ENCODE measurements around the gene SMU1.

Gene SMU1

GRCh38 chr9:33041432-33042188, 34.9 kb downstream of the SMU1 start:
- Histone ChIP-seq H3K36me3 (ENCODE audit: control insufficient read depth, low read depth, low read length) (peaks cover 39% of the 10 kb centered on the region), H3K4me3 (ENCODE audit: low read length) (no peak overlapping the region), H3K27me3 (ENCODE audit: control insufficient read depth, insufficient read depth, low read length) (no peaks in the 10 kb centered on the region), H3K9me3 (ENCODE audit: control insufficient read depth, low read depth, low read length) (no peaks in the 10 kb centered on the region), H3K27ac (ENCODE audit: low read length) (no peak overlapping the region), H3K9ac (ENCODE audit: low read length) (no peak overlapping the region), H3K4me1 (ENCODE audit: control insufficient read depth, low read depth, low read length) (peaks cover 14% of the 10 kb centered on the region)

DNA sequence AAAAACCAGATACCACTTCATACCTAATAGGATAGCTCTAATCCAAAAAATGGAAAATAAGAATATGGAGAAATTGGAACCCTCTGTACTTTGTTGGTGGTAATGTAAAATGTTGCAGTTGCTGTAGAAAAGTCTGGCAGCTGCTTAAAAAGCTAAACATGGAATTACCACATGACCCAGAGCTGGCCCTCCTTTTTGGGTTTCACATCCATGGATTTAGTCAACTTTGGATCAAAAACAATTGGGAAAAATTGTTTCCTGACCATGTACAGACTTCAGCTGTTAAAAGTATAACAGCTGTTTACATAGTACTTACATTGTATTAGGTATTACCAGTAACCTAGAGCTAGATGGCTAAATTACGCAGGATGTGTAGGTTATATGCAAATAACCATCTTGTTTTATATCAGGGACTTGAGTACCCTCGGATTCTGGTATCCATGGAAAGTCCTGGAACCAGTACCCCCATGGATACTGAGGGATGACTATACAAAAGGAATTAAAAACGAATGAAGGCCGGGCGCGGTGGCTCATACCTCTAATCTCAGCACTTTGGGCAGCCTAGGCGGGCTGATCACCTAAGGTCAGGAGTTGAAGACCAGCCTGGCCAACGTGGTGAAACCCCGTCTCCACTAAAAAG, 35.6 kb downstream of the SMU1 start:
- Histone ChIP-seq H3K9ac (ENCODE audit: low read length) (no peak overlapping the region), H3K36me3 (ENCODE audit: control insufficient read depth, low read depth, low read length) (peaks cover 41% of the 10 kb centered on the region), H3K4me1 (ENCODE audit: control insufficient read depth, low read depth, low read length) (peaks cover 14% of the 10 kb centered on the region), H3K9me3 (ENCODE audit: control insufficient read depth, low read depth, low read length) (no peaks in the 10 kb centered on the region), H3K27me3 (ENCODE audit: control insufficient read depth, insufficient read depth, low read length) (no peaks in the 10 kb centered on the region), H3K4me3 (ENCODE audit: low read length) (no peak overlapping the region), H3K27ac (ENCODE audit: low read length) (no peak overlapping the region)

GRCh38 chr9:33032865-33033264, 43.6 kb downstream of the SMU1 start:
- Histone ChIP-seq H3K27ac (ENCODE audit: low read length) (no peak overlapping the region), H3K4me3 (ENCODE audit: low read length) (no peak overlapping the region), H3K27me3 (ENCODE audit: control insufficient read depth, insufficient read depth, low read length) (no peaks in the 10 kb centered on the region), H3K9ac (ENCODE audit: low read length) (no peak overlapping the region), H3K4me1 (ENCODE audit: control insufficient read depth, low read depth, low read length) (no peaks in the 10 kb centered on the region), H3K9me3 (ENCODE audit: control insufficient read depth, low read depth, low read length) (no peaks in the 10 kb centered on the region), H3K36me3 (ENCODE audit: control insufficient read depth, low read depth, low read length) (peaks cover 96% of the 10 kb centered on the region)

GRCh38 chr9:33032292-33032691, 44.2 kb downstream of the SMU1 start:
- H3K4me3 ChIP-seq (ENCODE audit: low read length): no peak overlapping the region
- no peak overlapping the region for H3K9ac ChIP-seq (ENCODE audit: low read length)
- peaks cover 96% of the 10 kb centered on the region for H3K36me3 ChIP-seq (ENCODE audit: control insufficient read depth, low read depth, low read length)
- no peak overlapping the region for H3K27ac ChIP-seq (ENCODE audit: low read length)
- no peaks in the 10 kb centered on the region for H3K4me1 ChIP-seq (ENCODE audit: control insufficient read depth, low read depth, low read length)
- H3K9me3 ChIP-seq (ENCODE audit: control insufficient read depth, low read depth, low read length): no peaks in the 10 kb centered on the region
- no peaks in the 10 kb centered on the region for H3K27me3 ChIP-seq (ENCODE audit: control insufficient read depth, insufficient read depth, low read length)

GRCh38 chr9:33030285-33030684, 46.2 kb downstream of the SMU1 start:
- Histone ChIP-seq H3K4me3 (ENCODE audit: low read length) (no peak overlapping the region), H3K9ac (ENCODE audit: low read length) (no peak overlapping the region), H3K9me3 (ENCODE audit: control insufficient read depth, low read depth, low read length) (no peaks in the 10 kb centered on the region), H3K4me1 (ENCODE audit: control insufficient read depth, low read depth, low read length) (peaks cover 3% of the 10 kb centered on the region), H3K27ac (ENCODE audit: low read length) (no peak overlapping the region), H3K36me3 (ENCODE audit: control insufficient read depth, low read depth, low read length) (peaks cover 83% of the 10 kb centered on the region), H3K27me3 (ENCODE audit: control insufficient read depth, insufficient read depth, low read length) (no peaks in the 10 kb centered on the region)

GRCh38 chr9:33029231-33029786, 47.2 kb downstream of the SMU1 start:
- H3K4me3 ChIP-seq (ENCODE audit: low read length): no peak overlapping the region
- H3K9ac ChIP-seq (ENCODE audit: low read length): no peak overlapping the region
- no peaks in the 10 kb centered on the region for H3K27me3 ChIP-seq (ENCODE audit: control insufficient read depth, insufficient read depth, low read length)
- peaks cover 74% of the 10 kb centered on the region for H3K36me3 ChIP-seq (ENCODE audit: control insufficient read depth, low read depth, low read length)
- no peaks in the 10 kb centered on the region for H3K9me3 ChIP-seq (ENCODE audit: control insufficient read depth, low read depth, low read length)
- peaks cover 3% of the 10 kb centered on the region for H3K4me1 ChIP-seq (ENCODE audit: control insufficient read depth, low read depth, low read length)
- no peak overlapping the region for H3K27ac ChIP-seq (ENCODE audit: low read length)

GRCh38 chr9:33025572-33026342, 50.7 kb downstream of the SMU1 start:
- H3K27ac ChIP-seq (ENCODE audit: low read length): peak overlapping the region; percentile 97
- peak overlapping the region; percentile 99 for H3K4me3 ChIP-seq (ENCODE audit: low read length)
- peak overlapping the region; percentile 97 for H3K9ac ChIP-seq (ENCODE audit: low read length)
- no peaks in the 10 kb centered on the region for H3K27me3 ChIP-seq (ENCODE audit: control insufficient read depth, insufficient read depth, low read length)
- H3K9me3 ChIP-seq (ENCODE audit: control insufficient read depth, low read depth, low read length): no peaks in the 10 kb centered on the region
- H3K4me1 ChIP-seq (ENCODE audit: control insufficient read depth, low read depth, low read length): peaks cover 3% of the 10 kb centered on the region
- peaks cover 46% of the 10 kb centered on the region for H3K36me3 ChIP-seq (ENCODE audit: control insufficient read depth, low read depth, low read length)

DNA sequence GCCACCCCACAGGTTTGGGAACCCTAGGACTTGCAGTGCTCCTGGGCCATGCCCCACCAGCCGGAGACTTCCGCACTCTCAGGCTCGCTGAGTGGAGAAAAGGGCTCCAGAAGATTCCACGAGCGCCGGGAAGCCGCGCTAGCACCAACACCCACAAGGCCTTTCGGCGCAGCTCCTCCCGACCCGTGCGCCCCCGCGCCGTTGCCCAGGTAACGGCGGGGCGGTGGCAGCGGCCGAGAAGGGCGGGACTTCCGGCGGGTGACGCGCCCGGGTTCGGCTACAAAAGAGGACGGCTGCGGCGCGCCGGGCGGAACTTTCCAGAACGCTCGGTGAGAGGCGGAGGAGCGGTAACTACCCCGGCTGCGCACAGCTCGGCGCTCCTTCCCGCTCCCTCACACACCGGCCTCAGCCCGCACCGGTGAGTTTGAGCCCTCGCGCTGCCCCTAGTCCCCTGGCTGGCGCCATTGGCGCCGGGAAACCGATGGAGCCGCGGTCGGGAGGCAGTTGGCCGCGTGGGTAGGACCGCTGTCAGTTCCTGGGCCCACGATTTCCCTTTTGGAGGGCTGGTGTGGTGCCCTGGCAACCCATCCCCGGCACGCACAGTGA, 51.4 kb downstream of the SMU1 start, which contains the start of gene DNAJA1:
TSS of gene DNAJA1 (plus strand) at position 308 of the 606 bp plus-strand sequence. CDS start 1,212 bp downstream, outside the sequence.
- peak within 1 kb of the TSS; percentile 97 for H3K27ac ChIP-seq (ENCODE audit: low read length)
- peaks cover 3% of the 10 kb centered on the region for H3K4me1 ChIP-seq (ENCODE audit: control insufficient read depth, low read depth, low read length)
- peak within 1 kb of the TSS; percentile 97 for H3K9ac ChIP-seq (ENCODE audit: low read length)
- H3K4me3 ChIP-seq (ENCODE audit: low read length): peak within 1 kb of the TSS; percentile 99
- peaks cover 39% of the 10 kb centered on the region for H3K36me3 ChIP-seq (ENCODE audit: control insufficient read depth, low read depth, low read length)
- no peaks in the 10 kb centered on the region for H3K9me3 ChIP-seq (ENCODE audit: control insufficient read depth, low read depth, low read length)
- H3K27me3 ChIP-seq (ENCODE audit: control insufficient read depth, insufficient read depth, low read length): no peaks in the 10 kb centered on the region

GRCh38 chr9:33024126-33024965, 52.1 kb downstream of the SMU1 start:
- no peaks in the 10 kb centered on the region for H3K27me3 ChIP-seq (ENCODE audit: control insufficient read depth, insufficient read depth, low read length)
- no peaks in the 10 kb centered on the region for H3K9me3 ChIP-seq (ENCODE audit: control insufficient read depth, low read depth, low read length)
- H3K27ac ChIP-seq (ENCODE audit: low read length): peak overlapping the region; percentile 95
- H3K36me3 ChIP-seq (ENCODE audit: control insufficient read depth, low read depth, low read length): peaks cover 32% of the 10 kb centered on the region
- H3K4me3 ChIP-seq (ENCODE audit: low read length): peak overlapping the region; percentile 99
- peak overlapping the region; percentile 97 for H3K9ac ChIP-seq (ENCODE audit: low read length)
- peaks cover 3% of the 10 kb centered on the region for H3K4me1 ChIP-seq (ENCODE audit: control insufficient read depth, low read depth, low read length)

- H3K4me3 ChIP-seq (ENCODE audit: low read length): peak overlapping the region; percentile 99
- peak overlapping the region; percentile 97 for H3K9ac ChIP-seq (ENCODE audit: low read length)
- H3K27me3 ChIP-seq (ENCODE audit: control insufficient read depth, insufficient read depth, low read length): no peaks in the 10 kb centered on the region
- peaks cover 25% of the 10 kb centered on the region for H3K36me3 ChIP-seq (ENCODE audit: control insufficient read depth, low read depth, low read length)
- no peaks in the 10 kb centered on the region for H3K9me3 ChIP-seq (ENCODE audit: control insufficient read depth, low read depth, low read length)
- H3K27ac ChIP-seq (ENCODE audit: low read length): peak overlapping the region; percentile 95
- peaks cover 3% of the 10 kb centered on the region for H3K4me1 ChIP-seq (ENCODE audit: control insufficient read depth, low read depth, low read length)
These were observed 52.8 kb downstream of the SMU1 start for GRCh38 chr9:33023661-33024060.

Data from iPS-18a (cell line).